Endothelial cell of umbilical vein (primary cell): Measurements from ENCODE around the gene ATG14. TPM values are rescaled to one million over a fixed set of nuclear protein-coding genes. Genes with fewer than 3 reads are reported as not detected.

ENCODE experiments used
- BruUV-seq: library from RNA; stranded (reverse); fragments of 400-500 nt; replicated peaks from 2 replicates; lab custom pipeline; 2021; lab: Mats Ljungman, UMichigan
- CTCF ChIA-PET: fragments of 300-600, 350-600 bp; sonication (Branson Sonifier 250); formaldehyde crosslinking; loops from one replicate; lab custom pipeline; 2021; ENCODE audit warnings: antibody characterized with exemption, inconsistent platforms; lab: Charles Lee
- POLR2A ChIA-PET: fragments of 300-600, 350-600 bp; sonication (Branson Sonifier 250); formaldehyde crosslinking; loops from one replicate; lab custom pipeline; 2021; ENCODE audit warnings: antibody characterized with exemption, inconsistent platforms; lab: Charles Lee
- DNase-seq: peaks from one replicate; pipeline ENCODE4 v3.0.0-alpha.2; 2011; ENCODE audit warnings: low read depth, low spot score
- FAIRE-seq: peaks from 2 replicates; lab custom pipeline; 2011; peaks lifted over from hg19 to GRCh38; lab: Jason Lieb, UNC
- H2AFZ ChIP-seq: 2 replicates; pipeline ENCODE4 v1.6.0; 2012; ENCODE audit warnings: low read depth, low read length, control low read depth, inconsistent platforms
- H3K27ac ChIP-seq: 2 replicates; pipeline ENCODE4 v1.5.1; 2011; ENCODE audit warnings: low read depth, mild to moderate bottlenecking, control low read depth, low read length, moderate library complexity; ENCODE audit not compliant: insufficient read depth
- H3K27me3 ChIP-seq, 2 experiments: 2 replicates each; pipeline versions ENCODE4 v1.6.0 to v1.6.1; 2011; ENCODE audit warnings: low read length in 2 of 2, mixed read lengths in 1 of 2; ENCODE audit not compliant: control insufficient read depth in 2 of 2, insufficient read depth in 2 of 2
- H3K36me3 ChIP-seq, 2 experiments: 2 replicates in 1 of 2; 3 replicates in 1 of 2; pipeline ENCODE4 v1.5.1; 2011; ENCODE audit warnings: low read length in 2 of 2, mild to moderate bottlenecking in 1 of 2, moderate library complexity in 1 of 2; ENCODE audit not compliant: control insufficient read depth in 2 of 2, insufficient read depth in 2 of 2; ENCODE audit errors: extremely low read depth in 1 of 2
- H3K4me1 ChIP-seq: 3 replicates; pipeline ENCODE4 v1.5.1; 2011; ENCODE audit warnings: mild to moderate bottlenecking, low read length; ENCODE audit not compliant: control insufficient read depth, insufficient read depth; ENCODE audit errors: extremely low read depth
- H3K4me2 ChIP-seq: 2 replicates; pipeline ENCODE4 v1.6.1; 2011; ENCODE audit warnings: low read length, control low read depth, mixed read lengths; ENCODE audit not compliant: insufficient read depth
- H3K4me3 ChIP-seq, 3 experiments: fragments of 200-600 bp in 1 of 3; sonication (generic), shearing (Covaris generic) in 1 of 3; replicated peaks in 1 of 3; 2 replicates each; pipeline ENCODE4 v1.5.1; 2011 to 2016; ENCODE audit warnings: control low read depth in 3 of 3, low read length in 3 of 3, mild to moderate bottlenecking in 2 of 3, inconsistent platforms in 1 of 3, low read depth in 1 of 3, moderate library complexity in 1 of 3; ENCODE audit not compliant: insufficient read depth in 1 of 3
- H3K79me2 ChIP-seq: 2 replicates; pipeline ENCODE4 v1.6.0; 2012; ENCODE audit warnings: low read length, inconsistent platforms; ENCODE audit not compliant: control insufficient read depth, insufficient read depth
- H3K9ac ChIP-seq: replicated peaks from 2 replicates; pipeline ENCODE3; 2011; ENCODE audit warnings: low read length, control low read depth; ENCODE audit not compliant: insufficient read depth; ENCODE audit errors: extremely low read depth
- H3K9me1 ChIP-seq: replicated peaks from 3 replicates; pipeline ENCODE4 v1.6.0; 2011; ENCODE audit warnings: mild to moderate bottlenecking, low read length; ENCODE audit not compliant: control insufficient read depth, insufficient read depth; ENCODE audit errors: extremely low read depth
- H3K9me3 ChIP-seq: replicated peaks from 2 replicates; pipeline ENCODE4 v1.5.1; 2012; ENCODE audit warnings: low read length, inconsistent platforms; ENCODE audit not compliant: control insufficient read depth, insufficient read depth
- H4K20me1 ChIP-seq: replicated peaks from 2 replicates; pipeline ENCODE3; 2011; ENCODE audit warnings: mild to moderate bottlenecking, low read length; ENCODE audit not compliant: control insufficient read depth, insufficient read depth; ENCODE audit errors: extremely low read depth
- EZH2 ChIP-seq: IDR thresholded peaks from 2 replicates; pipeline ENCODE4 v1.6.1; 2012; ENCODE audit warnings: borderline replicate concordance, low read depth, mild to moderate bottlenecking, moderate library complexity, low read length, inconsistent platforms; ENCODE audit not compliant: severe bottlenecking
- FOS ChIP-seq: IDR thresholded peaks from 2 replicates; pipeline ENCODE4 v1.6.1; 2011; ENCODE audit warnings: mild to moderate bottlenecking, low read length, moderate library complexity, borderline replicate concordance; ENCODE audit not compliant: insufficient read depth
- GATA2 ChIP-seq: IDR thresholded peaks from 2 replicates; pipeline ENCODE4 v1.7.0; 2011; ENCODE audit warnings: low read depth, mild to moderate bottlenecking, moderate library complexity, mixed read lengths, low read length; ENCODE audit not compliant: insufficient read length, insufficient read depth
- JUN ChIP-seq: IDR thresholded peaks from 2 replicates; pipeline ENCODE4 v1.6.1; 2011; ENCODE audit warnings: borderline replicate concordance, low read depth; ENCODE audit not compliant: insufficient read length, insufficient read depth
- MYC ChIP-seq: IDR thresholded peaks from one replicate; pipeline ENCODE4 v1.6.1; 2011; ENCODE audit warnings: mild to moderate bottlenecking, low read depth, low read length
- POLR2A ChIP-seq: IDR thresholded peaks from 2 replicates; pipeline ENCODE4 v1.6.1; 2012; ENCODE audit warnings: low read depth, mild to moderate bottlenecking, control low read depth, low read length
- POLR2AphosphoS5 ChIP-seq: IDR thresholded peaks from 2 replicates; pipeline ENCODE4 v1.6.1; 2012; ENCODE audit warnings: low read depth, mild to moderate bottlenecking, control low read depth, low read length, moderate library complexity; ENCODE audit not compliant: insufficient read depth
- dilution Hi-C: fragments of 300-500 bp; cut with MboI; formaldehyde crosslinking; loops from one replicate; pipeline ENCODE4 v1.15.0; 2019; ENCODE audit warnings: low sequenced_read_pairs; ENCODE audit not compliant: extremely low pct_ligation_motif_present
- intact Hi-C: fragments of 100-400 bp; cut with micrococcal nuclease; formaldehyde crosslinking; loops from one replicate; pipeline ENCODE4 v1.10.0; 2022
- polyA plus RNA-seq, 4 experiments: library from polyadenylated mRNA; depleted of rRNA in 3 of 4; stranded (reverse) in 3 of 4; unstranded in 1 of 4; fragments of >200 nt; gene quantifications; 2 replicates each; pipeline versions ENCODE4 v1.2.1 to v1.2.3, GENCODE V29; 2011 to 2012; ENCODE audit warnings: missing spikeins in 1 of 4
- total RNA-seq: library from RNA; stranded (reverse); gene quantifications from 2 replicates; pipeline ENCODE4 v1.2.3, GENCODE V29; 2021
- TF ChIP-seq, protein P1 (sequence below), 2 donors: IDR thresholded peaks; 1 replicate in 1 of 2; 2 replicates in 1 of 2; pipeline ENCODE4 v1.5.1; 2011; ENCODE audit warnings: low read length in 2 of 2, mild to moderate bottlenecking in 2 of 2, moderate library complexity in 2 of 2, control low read depth in 1 of 2, inconsistent platforms in 1 of 2, low read depth in 1 of 2; ENCODE audit not compliant: insufficient read depth in 1 of 2; ENCODE audit errors: extremely low read depth in 1 of 2
- TF ChIP-seq, protein P2 (sequence below): IDR thresholded peaks from 2 replicates; pipeline ENCODE4 v1.6.1; 2011; ENCODE audit not compliant: insufficient read depth, insufficient read length

Gene ATG14
- total and polyA plus RNA-seq, 2 donors (not counting 3 experiments of a cell fraction or from before 2014, with no cell fraction given) = 5.9 to 10.0 TPM

DNA sequence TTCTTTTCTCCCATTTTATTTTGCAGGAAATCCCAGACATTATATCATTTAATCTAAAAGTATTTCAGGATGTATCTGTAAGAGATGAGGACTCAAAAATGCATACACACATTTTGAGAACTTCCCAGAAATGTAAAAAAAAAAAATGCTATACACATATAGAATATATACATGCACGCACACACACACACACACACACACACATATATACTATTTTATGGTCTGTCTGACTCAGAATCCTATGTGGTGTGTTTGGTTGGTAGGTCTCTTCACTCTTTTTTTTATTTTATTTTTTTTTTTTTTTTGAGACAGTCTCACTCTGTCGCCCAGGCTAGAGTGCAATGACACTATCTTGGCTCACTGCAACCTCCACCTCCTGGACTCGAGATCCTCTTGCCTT lies 74.9 kb downstream of the ATG14 start:
- no peak overlapping the region for H3K4me3 ChIP-seq
- dilution Hi-C loops = no loop called here
- H3K9me1 ChIP-seq = no peaks in the 10 kb centered on the region
- no peak overlapping the region for H3K27ac ChIP-seq
- no peak overlapping the region for H3K4me2 ChIP-seq
- no peak overlapping the region for H3K9ac ChIP-seq
- no peaks in the 10 kb centered on the region for H3K4me1 ChIP-seq
- no peak for FAIRE-seq
- intact Hi-C loops = no loop called here
- no peaks in the 10 kb centered on the region for H3K27me3 ChIP-seq
- CTCF ChIA-PET = interaction anchor here (1.4 kb wide), 1 partner anchor 18 kb away, joined by 3 read pairs; no protein-coding TSS in a partner anchor
- H2AFZ ChIP-seq = no peak overlapping the region
- POLR2A ChIA-PET = no interaction called here
- peaks cover 2% of the 10 kb centered on the region for H4K20me1 ChIP-seq
- no peaks in the 10 kb centered on the region for H3K9me3 ChIP-seq
- no peaks in the 10 kb centered on the region for H3K36me3 ChIP-seq
- DNase-seq = no peak
- peaks cover 9% of the 10 kb centered on the region for H3K79me2 ChIP-seq
- TF ChIP-seq GATA2 = no peak
- TF ChIP-seq, protein P1, sequence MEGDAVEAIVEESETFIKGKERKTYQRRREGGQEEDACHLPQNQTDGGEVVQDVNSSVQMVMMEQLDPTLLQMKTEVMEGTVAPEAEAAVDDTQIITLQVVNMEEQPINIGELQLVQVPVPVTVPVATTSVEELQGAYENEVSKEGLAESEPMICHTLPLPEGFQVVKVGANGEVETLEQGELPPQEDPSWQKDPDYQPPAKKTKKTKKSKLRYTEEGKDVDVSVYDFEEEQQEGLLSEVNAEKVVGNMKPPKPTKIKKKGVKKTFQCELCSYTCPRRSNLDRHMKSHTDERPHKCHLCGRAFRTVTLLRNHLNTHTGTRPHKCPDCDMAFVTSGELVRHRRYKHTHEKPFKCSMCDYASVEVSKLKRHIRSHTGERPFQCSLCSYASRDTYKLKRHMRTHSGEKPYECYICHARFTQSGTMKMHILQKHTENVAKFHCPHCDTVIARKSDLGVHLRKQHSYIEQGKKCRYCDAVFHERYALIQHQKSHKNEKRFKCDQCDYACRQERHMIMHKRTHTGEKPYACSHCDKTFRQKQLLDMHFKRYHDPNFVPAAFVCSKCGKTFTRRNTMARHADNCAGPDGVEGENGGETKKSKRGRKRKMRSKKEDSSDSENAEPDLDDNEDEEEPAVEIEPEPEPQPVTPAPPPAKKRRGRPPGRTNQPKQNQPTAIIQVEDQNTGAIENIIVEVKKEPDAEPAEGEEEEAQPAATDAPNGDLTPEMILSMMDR (IDR thresholded peaks at IDR 0.05; ENCODE audit: extremely low read depth in 1 of 2, insufficient read depth in 1 of 2, low read depth in 1 of 2, low read length in 2 of 2) = no peak
- no peak for TF ChIP-seq FOS
- no peak for TF ChIP-seq POLR2AphosphoS5
- TF ChIP-seq POLR2A = no peak
- TF ChIP-seq, protein P2, sequence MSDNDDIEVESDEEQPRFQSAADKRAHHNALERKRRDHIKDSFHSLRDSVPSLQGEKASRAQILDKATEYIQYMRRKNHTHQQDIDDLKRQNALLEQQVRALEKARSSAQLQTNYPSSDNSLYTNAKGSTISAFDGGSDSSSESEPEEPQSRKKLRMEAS = no peak
- TF ChIP-seq EZH2 = no peak
- no peak for TF ChIP-seq MYC
- TF ChIP-seq JUN = no peak
- BruUV-seq = no TSS peak
